OCI-LY3 (cell line): ENCODE measurements around the gene RPP25L.

Experiments
- H2AFZ ChIP-seq: fragments of 200-600, 300-600 bp; shearing (Covaris generic); 2 replicates; pipeline ENCODE4 v1.6.0; 2014; ENCODE audit warnings: antibody characterized with exemption, low read depth, low read length
- H3K27ac ChIP-seq: fragments of 200-600, 300-600 bp; sonication (generic); 2 replicates; pipeline ENCODE4 v1.5.1; 2014; ENCODE audit warnings: mild to moderate bottlenecking, low read length, moderate library complexity, mixed read lengths
- H3K27me3 ChIP-seq: fragments of 200-600, 300-600 bp; sonication (generic); 2 replicates; pipeline ENCODE4 v1.6.1; 2014; ENCODE audit warnings: low read depth, low read length, mixed read lengths
- H3K36me3 ChIP-seq: fragments of 200-600, 300-600 bp; sonication (generic); replicated peaks from 2 replicates; pipeline ENCODE3; 2014; ENCODE audit warnings: low read depth, low read length, mixed read lengths
- H3K4me1 ChIP-seq: fragments of 300-600, 200-600 bp; sonication (generic); 2 replicates; pipeline ENCODE4 v1.6.1; 2014; ENCODE audit warnings: low read length, mixed read lengths
- H3K4me2 ChIP-seq: fragments of 200-600, 300-600 bp; sonication (generic); 2 replicates; pipeline ENCODE4 v1.6.1; 2014; ENCODE audit warnings: low read length, mixed read lengths
- H3K4me3 ChIP-seq: fragments of 300-600, 200-600 bp; sonication (generic); 2 replicates; pipeline ENCODE4 v1.5.1; 2014; ENCODE audit warnings: antibody characterized with exemption, mild to moderate bottlenecking, low read length, moderate library complexity
- H3K79me2 ChIP-seq: fragments of 300-600, 200-600 bp; shearing (Covaris generic); 2 replicates; pipeline ENCODE4 v1.6.1; 2014; ENCODE audit warnings: mild to moderate bottlenecking, low read length, mixed read lengths
- H3K9ac ChIP-seq: fragments of 300-600, 200-600 bp; shearing (Covaris generic); 2 replicates; pipeline ENCODE4 v1.6.0; 2014; ENCODE audit warnings: mild to moderate bottlenecking, low read length, moderate library complexity
- H3K9me3 ChIP-seq: fragments of 200-600, 300-600 bp; shearing (Covaris generic); 2 replicates; pipeline ENCODE4 v1.6.1; 2014; ENCODE audit warnings: low read length, mixed read lengths; ENCODE audit not compliant: insufficient read depth
- H4K20me1 ChIP-seq: fragments of 200-600, 300-600 bp; sonication (generic); 2 replicates; pipeline ENCODE4 v1.6.1; 2016; ENCODE audit warnings: low read length, mixed read lengths; ENCODE audit not compliant: insufficient read depth
- CTCF ChIP-seq: fragments of 200-600, 300-600 bp; sonication (generic); IDR thresholded peaks from 2 replicates; pipeline ENCODE4 v1.5.1; 2014; ENCODE audit warnings: antibody characterized with exemption, low read length, low read depth
- EZH2phosphoT487 ChIP-seq: fragments of 200-600 bp; shearing (Covaris generic); IDR thresholded peaks from 2 replicates; pipeline ENCODE4 v1.6.1; 2018; ENCODE audit warnings: antibody characterized with exemption, mixed run types, low read depth

The RPP25L gene

GRCh38 chr9:34588671-34589635, 22.9 kb downstream of the RPP25L start:
- TF ChIP-seq CTCF (no peak), EZH2phosphoT487 (no peak)
- H3K4me2 ChIP-seq = no peak overlapping the region
- no peaks in the 10 kb centered on the region for H3K79me2 ChIP-seq
- no peaks in the 10 kb centered on the region for H4K20me1 ChIP-seq
- H3K4me3 ChIP-seq = no peak overlapping the region
- H3K36me3 ChIP-seq = no peaks in the 10 kb centered on the region
- no peak overlapping the region for H3K27ac ChIP-seq
- H2AFZ ChIP-seq = no peak overlapping the region
- peaks cover 58% of the 10 kb centered on the region for H3K4me1 ChIP-seq
- no peaks in the 10 kb centered on the region for H3K9me3 ChIP-seq
- peaks cover 11% of the 10 kb centered on the region; the same call in 1 of the 2 replicates for H3K27me3 ChIP-seq
- H3K9ac ChIP-seq = no peak overlapping the region

DNA sequence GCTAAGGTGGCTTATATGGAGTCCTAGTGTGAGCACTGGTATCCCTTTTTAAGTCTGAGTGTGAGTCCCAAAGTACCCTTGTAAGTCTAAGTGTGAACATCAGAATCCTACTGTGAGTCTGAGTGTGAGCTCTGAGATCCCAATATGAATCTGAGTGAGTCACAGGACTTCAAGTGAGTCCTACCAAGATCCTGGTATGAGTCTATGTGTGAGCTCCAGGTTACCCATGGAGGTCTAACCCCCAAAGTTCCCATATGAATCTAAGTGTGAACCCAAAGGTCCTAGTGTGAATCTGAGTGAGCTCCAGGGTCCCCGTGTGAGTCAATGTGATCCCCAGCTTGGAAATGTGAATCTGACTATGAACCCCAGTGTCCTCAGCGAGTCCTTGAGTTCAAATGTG, 24.6 kb downstream of the RPP25L start:
- Histone ChIP-seq H3K4me2 (peak overlapping the region; percentile 18; the same call in 1 of the 2 replicates), H3K4me1 (peaks cover 50% of the 10 kb centered on the region), H3K27me3 (peaks cover 11% of the 10 kb centered on the region; the same call in 1 of the 2 replicates), H2AFZ (no peak overlapping the region), H3K4me3 (no peak overlapping the region), H3K27ac (no peak overlapping the region), H3K9me3 (no peaks in the 10 kb centered on the region), H3K9ac (no peak overlapping the region), H3K79me2 (no peaks in the 10 kb centered on the region), H4K20me1 (no peaks in the 10 kb centered on the region), H3K36me3 (no peaks in the 10 kb centered on the region)
- TF ChIP-seq CTCF = no peak
- no peak for TF ChIP-seq EZH2phosphoT487

DNA sequence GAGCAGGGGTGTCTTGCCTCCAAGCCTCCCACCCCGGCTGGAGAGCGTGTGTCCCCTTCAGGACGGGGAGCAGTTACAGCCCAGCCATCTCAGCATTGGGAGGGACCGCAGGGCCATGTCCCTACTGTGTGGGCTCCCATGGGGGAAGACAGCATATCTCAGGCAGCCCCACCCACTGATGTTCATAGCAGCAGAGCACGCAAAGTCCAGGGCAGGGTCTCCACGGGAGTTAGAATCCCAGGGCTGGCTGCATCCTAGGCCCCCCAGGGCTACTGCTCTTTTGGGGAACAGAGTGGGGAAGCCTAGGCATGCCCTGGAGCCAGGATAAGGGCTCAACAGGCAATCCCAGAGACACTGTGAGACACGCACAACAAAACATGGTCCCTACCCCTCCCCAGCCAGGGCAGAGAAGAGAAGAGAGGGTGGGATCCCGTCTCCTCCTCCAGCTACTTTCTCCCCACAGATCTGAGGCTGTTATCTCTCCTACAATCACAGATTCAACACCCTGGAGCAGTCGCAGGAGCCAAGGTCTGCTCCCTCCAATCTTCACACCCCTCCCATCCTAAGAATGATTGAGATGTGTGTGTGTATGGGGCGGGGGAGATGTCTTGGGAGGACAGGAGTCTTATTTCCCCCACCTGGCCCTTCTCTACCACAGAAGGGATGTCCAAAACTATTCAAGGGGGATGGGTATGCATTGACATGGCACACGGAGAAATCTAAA, 25.8 kb downstream of the RPP25L start:
- H3K4me3 ChIP-seq = no peak overlapping the region
- H3K79me2 ChIP-seq = no peaks in the 10 kb centered on the region
- H3K36me3 ChIP-seq = no peaks in the 10 kb centered on the region
- peaks cover 11% of the 10 kb centered on the region; the same call in 1 of the 2 replicates for H3K27me3 ChIP-seq
- no peaks in the 10 kb centered on the region for H3K9me3 ChIP-seq
- no peak for TF ChIP-seq EZH2phosphoT487
- TF ChIP-seq CTCF = no peak
- H4K20me1 ChIP-seq = no peaks in the 10 kb centered on the region
- H3K4me1 ChIP-seq = peaks cover 48% of the 10 kb centered on the region
- H3K9ac ChIP-seq = no peak overlapping the region
- no peak overlapping the region for H3K4me2 ChIP-seq
- H3K27ac ChIP-seq = no peak overlapping the region
- no peak overlapping the region for H2AFZ ChIP-seq

DNA sequence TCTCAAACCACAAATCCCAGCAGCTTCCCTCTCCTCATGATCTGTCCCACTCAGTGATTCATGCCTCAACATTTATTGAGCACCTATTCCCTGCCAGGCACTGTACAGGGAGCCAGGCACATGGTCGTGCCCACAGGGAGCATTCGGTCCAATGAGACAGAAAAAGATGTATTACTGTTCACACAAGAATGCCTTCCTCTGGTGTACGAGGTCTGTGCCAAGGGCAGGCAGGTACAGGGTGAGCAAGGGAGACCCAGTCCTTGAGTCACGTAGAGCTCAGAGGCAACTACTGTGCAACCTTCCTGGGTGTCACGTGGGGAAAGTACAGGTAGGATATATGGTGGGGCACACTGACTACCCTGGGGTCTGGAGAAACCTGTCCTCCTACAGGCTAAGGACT, 26.9 kb downstream of the RPP25L start:
- Histone ChIP-seq H3K9ac (no peak overlapping the region), H3K27ac (no peak overlapping the region), H3K27me3 (peaks cover 11% of the 10 kb centered on the region; the same call in 1 of the 2 replicates), H3K79me2 (no peaks in the 10 kb centered on the region), H2AFZ (no peak overlapping the region), H3K36me3 (no peaks in the 10 kb centered on the region), H3K4me1 (peaks cover 48% of the 10 kb centered on the region), H3K4me2 (peak overlapping the region; percentile 41), H3K4me3 (no peak overlapping the region), H4K20me1 (no peaks in the 10 kb centered on the region), H3K9me3 (no peaks in the 10 kb centered on the region)
- TF ChIP-seq EZH2phosphoT487 (no peak), CTCF (no peak)
